ENCODE measurements around the gene FBXO36. TPM values are rescaled to one million over a fixed set of nuclear protein-coding genes. Genes with fewer than 3 reads are reported as not detected.

Gene FBXO36
- total and polyA plus RNA-seq, 2 of the 13 experiments (the other 11 are each of a cell fraction or from before 2014, with no cell fraction given): 2.8 TPM

GRCh38 chr2:229922449-229923386 is at the start of gene FBXO36 (continued):
- peak; percentile 44; the same call in 1 of the 2 replicates for TF ChIP-seq ZNF598 (CRISPR knock-in tag; IDR thresholded peaks at IDR 0.05; ENCODE audit: borderline replicate concordance)
- no peak; the same call in 1 of the 2 replicates for TF ChIP-seq ZHX1 (CRISPR knock-in tag; IDR thresholded peaks at IDR 0.05; ENCODE audit: low read depth)
- 0 out of 2 replicates have a peak, but pooled peaks have one; percentile 31 for TF ChIP-seq ZNF710 (CRISPR knock-in tag; IDR thresholded peaks at IDR 0.05; ENCODE audit: borderline replicate concordance)
- TF ChIP-seq AFF4 (CRISPR knock-in tag; IDR thresholded peaks at IDR 0.05): no peak
- no peak for TF ChIP-seq ZKSCAN5 (CRISPR knock-in tag; IDR thresholded peaks at IDR 0.05)
- no peak for TF ChIP-seq ZNF567 (CRISPR knock-in tag; IDR thresholded peaks at IDR 0.05; ENCODE audit: borderline replicate concordance)
- TF ChIP-seq HNRNPL (IDR thresholded peaks at IDR 0.05; ENCODE audit: low read depth, low read length): 0 out of 2 replicates have a peak, but pooled peaks have one; percentile 10
- TF ChIP-seq PATZ1 (CRISPR knock-in tag; IDR thresholded peaks at IDR 0.05): no peak
- no peak for TF ChIP-seq DR1 (CRISPR knock-in tag; IDR thresholded peaks at IDR 0.05)
- no peak for TF ChIP-seq FOXO4 (CRISPR knock-in tag; conservative IDR thresholded peaks at IDR 0.05)
- no peak for TF ChIP-seq ZFP1 (CRISPR knock-in tag; IDR thresholded peaks at IDR 0.05)
- TF ChIP-seq MED1 (CRISPR knock-in tag; IDR thresholded peaks at IDR 0.05): no peak
- no peak for TF ChIP-seq ATRX (CRISPR knock-in tag; IDR thresholded peaks at IDR 0.05; ENCODE audit: borderline replicate concordance)
- TF ChIP-seq ZNF709 (CRISPR knock-in tag; IDR thresholded peaks at IDR 0.05): no peak
- no peak for TF ChIP-seq MIER2 (CRISPR knock-in tag; IDR thresholded peaks at IDR 0.05)
- no peak for TF ChIP-seq HNRNPK (IDR thresholded peaks at IDR 0.05; ENCODE audit: low read depth, low read length, poor library complexity, severe bottlenecking)

Measured in HepG2 (cell line).